Neural crest cell (in vitro differentiated cells): Measurements from ENCODE around the gene KCNMA1. TPM values are rescaled to one million over a fixed set of nuclear protein-coding genes. Genes with fewer than 3 reads are reported as not detected.

Source experiments
- DNase-seq: peaks from one replicate; pipeline ENCODE4 v3.0.0; 2021; ENCODE audit warnings: low read depth, mixed read lengths, low spot score
- H3K27ac Mint-ChIP-seq: one replicate; pipeline ENCODE4 v1.8.0; 2021; ENCODE audit warnings: mild to moderate bottlenecking, mixed read lengths; ENCODE audit not compliant: unreplicated experiment
- H3K27me3 Mint-ChIP-seq: 2 replicates; pipeline ENCODE4 v1.8.0; 2021; ENCODE audit warnings: low read depth, mild to moderate bottlenecking, mixed read lengths
- H3K36me3 Mint-ChIP-seq: 2 replicates; pipeline ENCODE4 v1.8.0; 2021; ENCODE audit warnings: low read depth, mild to moderate bottlenecking, mixed read lengths
- H3K4me1 Mint-ChIP-seq: 2 replicates; pipeline ENCODE4 v1.8.0; 2021; ENCODE audit warnings: mixed read lengths
- H3K4me3 Mint-ChIP-seq: one replicate; pipeline ENCODE4 v1.8.0; 2021; ENCODE audit warnings: mild to moderate bottlenecking, mixed read lengths
- H3K9me3 Mint-ChIP-seq: 2 replicates; pipeline ENCODE4 v1.8.0; 2021; ENCODE audit warnings: mixed read lengths
- total RNA-seq: library from RNA; stranded (reverse); gene quantifications from 2 replicates; pipeline ENCODE4 v1.2.1, GENCODE V29; 2021
- TF ChIP-seq, protein P1 (sequence below): fragments of 200-600 bp; sonication (generic); conservative IDR thresholded peaks from 2 replicates; pipeline ENCODE4 v1.5.0; 2021; ENCODE audit warnings: antibody characterized with exemption, mild to moderate bottlenecking

Gene KCNMA1
- total RNA-seq, 1 donor from 2014 or later = 1.7 TPM

DNA sequence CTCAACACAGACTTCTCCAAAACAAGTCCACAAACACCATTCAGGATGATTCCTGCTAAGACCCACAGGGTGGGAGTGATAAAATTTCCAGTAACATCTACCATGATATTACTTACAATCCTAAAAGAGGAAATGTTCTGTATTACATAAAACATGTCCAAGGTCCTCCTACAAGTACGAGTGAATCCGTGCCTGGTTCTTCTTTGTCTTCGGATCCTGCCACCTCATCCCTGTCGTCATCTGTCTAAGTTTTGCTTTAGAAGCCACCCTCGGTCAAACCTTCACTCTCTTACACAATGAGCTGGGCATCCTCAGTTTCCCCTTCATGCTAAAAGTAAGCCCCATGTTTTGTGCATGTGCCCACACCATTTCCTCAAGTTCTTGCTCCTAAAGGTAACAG, 279.0 kb downstream of the KCNMA1 start:
- Mint-ChIP-seq H3K27ac (peak overlapping the region; percentile 87), H3K36me3 (no peaks in the 10 kb centered on the region), H3K27me3 (peaks cover 10% of the 10 kb centered on the region), H3K4me1 (peaks cover 4% of the 10 kb centered on the region), H3K4me3 (no peak overlapping the region), H3K9me3 (no peaks in the 10 kb centered on the region)
- no peak for DNase-seq
- TF ChIP-seq, protein P1, sequence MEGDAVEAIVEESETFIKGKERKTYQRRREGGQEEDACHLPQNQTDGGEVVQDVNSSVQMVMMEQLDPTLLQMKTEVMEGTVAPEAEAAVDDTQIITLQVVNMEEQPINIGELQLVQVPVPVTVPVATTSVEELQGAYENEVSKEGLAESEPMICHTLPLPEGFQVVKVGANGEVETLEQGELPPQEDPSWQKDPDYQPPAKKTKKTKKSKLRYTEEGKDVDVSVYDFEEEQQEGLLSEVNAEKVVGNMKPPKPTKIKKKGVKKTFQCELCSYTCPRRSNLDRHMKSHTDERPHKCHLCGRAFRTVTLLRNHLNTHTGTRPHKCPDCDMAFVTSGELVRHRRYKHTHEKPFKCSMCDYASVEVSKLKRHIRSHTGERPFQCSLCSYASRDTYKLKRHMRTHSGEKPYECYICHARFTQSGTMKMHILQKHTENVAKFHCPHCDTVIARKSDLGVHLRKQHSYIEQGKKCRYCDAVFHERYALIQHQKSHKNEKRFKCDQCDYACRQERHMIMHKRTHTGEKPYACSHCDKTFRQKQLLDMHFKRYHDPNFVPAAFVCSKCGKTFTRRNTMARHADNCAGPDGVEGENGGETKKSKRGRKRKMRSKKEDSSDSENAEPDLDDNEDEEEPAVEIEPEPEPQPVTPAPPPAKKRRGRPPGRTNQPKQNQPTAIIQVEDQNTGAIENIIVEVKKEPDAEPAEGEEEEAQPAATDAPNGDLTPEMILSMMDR = no peak

DNA sequence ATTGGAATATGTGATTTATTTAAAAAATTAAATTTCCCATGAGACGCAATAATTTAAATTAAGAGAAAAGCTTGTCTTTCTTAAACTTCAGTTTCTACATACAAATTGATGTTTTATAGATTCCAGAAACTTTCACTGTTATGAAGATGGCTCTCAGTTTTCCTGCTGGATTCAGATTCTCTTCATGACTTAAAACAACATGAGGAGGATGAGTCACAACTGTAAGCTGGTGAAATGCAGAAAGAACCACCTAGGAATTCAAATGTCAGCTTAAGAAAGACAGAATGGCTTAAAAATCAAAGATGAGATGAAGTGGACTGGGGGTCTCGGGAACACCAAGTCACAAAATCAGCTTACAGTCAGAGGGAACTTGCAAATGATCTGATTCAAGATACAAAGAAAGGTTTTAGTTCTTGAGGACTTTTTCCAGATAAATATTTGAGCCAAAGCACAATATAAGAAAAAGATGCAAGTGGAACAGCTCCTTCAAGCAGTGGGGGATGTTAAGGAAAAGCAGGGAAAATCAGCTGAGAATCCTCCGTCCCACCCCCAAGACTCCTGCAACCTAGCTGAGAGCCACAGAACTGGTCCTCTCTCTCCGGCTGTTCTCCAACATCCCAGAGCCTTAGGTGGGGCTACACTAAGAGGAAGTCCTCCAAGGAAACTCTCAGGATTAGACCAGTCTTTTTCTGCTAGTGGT, 279.8 kb downstream of the KCNMA1 start:
- Mint-ChIP-seq H3K4me1 (no peaks in the 10 kb centered on the region), H3K9me3 (no peaks in the 10 kb centered on the region)
- TF ChIP-seq, protein P1 = no peak

DNA sequence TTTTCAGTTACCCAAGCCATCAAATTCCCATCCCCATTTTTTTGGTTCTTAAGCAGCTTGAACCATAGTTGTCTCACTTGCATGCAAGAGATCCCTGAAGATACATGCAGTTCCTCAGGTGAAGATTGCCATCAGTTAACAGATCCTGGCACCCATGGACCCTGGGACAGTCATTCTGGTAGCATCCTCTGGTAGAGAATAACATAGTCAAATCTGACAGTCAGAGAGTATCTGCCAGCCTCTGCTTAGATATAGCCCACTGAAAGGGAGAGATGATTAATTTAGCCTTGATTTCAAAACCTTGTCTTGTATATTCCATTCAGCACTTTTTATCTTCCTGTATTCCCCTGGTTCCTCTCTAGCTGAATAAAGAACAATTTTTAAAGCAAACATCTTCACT, 280.4 kb downstream of the KCNMA1 start:
- TF ChIP-seq, protein P1 = no peak
- peaks cover 10% of the 10 kb centered on the region for H3K27me3 Mint-ChIP-seq

More for the DNA sequence above, 279.8 kb downstream of the KCNMA1 start:
- Mint-ChIP-seq H3K36me3 (no peaks in the 10 kb centered on the region), H3K4me3 (no peak overlapping the region), H3K27me3 (peaks cover 10% of the 10 kb centered on the region), H3K27ac (no peak overlapping the region)
- DNase-seq = no peak

DNA sequence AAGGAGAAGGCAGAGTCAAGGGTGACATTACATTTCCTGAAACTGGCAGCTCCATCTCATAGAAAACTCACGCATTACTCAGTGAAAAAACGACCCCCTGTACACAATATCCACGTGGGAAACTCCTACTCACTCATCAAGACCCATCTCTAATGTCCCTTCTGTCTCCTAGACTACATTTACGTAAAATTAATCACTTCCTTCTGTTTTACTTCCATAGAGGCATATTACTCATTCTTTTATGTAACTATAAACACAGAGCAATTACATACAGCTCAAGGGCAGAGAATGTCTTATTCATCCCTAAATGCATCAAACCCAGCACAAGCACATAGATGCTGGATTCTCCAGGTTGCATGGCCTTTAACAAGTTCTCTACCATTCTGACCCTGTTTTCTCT, 281.8 kb downstream of the KCNMA1 start:
- no peaks in the 10 kb centered on the region for H3K4me1 Mint-ChIP-seq
- no peak overlapping the region for H3K4me3 Mint-ChIP-seq
- DNase-seq = no peak
- no peaks in the 10 kb centered on the region for H3K9me3 Mint-ChIP-seq
- H3K36me3 Mint-ChIP-seq = no peaks in the 10 kb centered on the region
- H3K27me3 Mint-ChIP-seq = peaks cover 10% of the 10 kb centered on the region
- no peak overlapping the region for H3K27ac Mint-ChIP-seq
- TF ChIP-seq, protein P1 = no peak

More for the DNA sequence above, 280.4 kb downstream of the KCNMA1 start:
- Mint-ChIP-seq H3K4me1 (no peaks in the 10 kb centered on the region), H3K27ac (no peak overlapping the region), H3K9me3 (no peaks in the 10 kb centered on the region), H3K36me3 (no peaks in the 10 kb centered on the region), H3K4me3 (no peak overlapping the region)
- no peak for DNase-seq

DNA sequence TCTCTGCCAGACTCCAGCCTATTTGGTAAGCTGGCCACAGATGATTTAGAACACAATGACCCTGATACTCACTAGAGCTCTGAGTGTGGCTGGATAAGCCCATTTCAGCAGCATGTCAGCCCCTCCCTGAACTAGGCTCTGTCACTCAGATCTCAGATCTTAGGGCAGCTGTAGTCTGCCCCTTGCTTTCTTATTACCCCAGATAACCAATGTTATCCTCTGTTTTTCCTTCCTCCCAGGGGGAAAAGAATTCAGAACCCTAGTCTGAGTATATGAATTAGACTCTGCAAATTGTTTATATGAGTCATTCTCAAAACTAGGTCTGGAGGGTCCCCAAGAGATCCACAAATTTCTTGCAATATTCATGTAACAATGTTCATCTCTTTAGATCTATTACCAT, 286.2 kb downstream of the KCNMA1 start:
- no peaks in the 10 kb centered on the region for H3K36me3 Mint-ChIP-seq
- TF ChIP-seq, protein P1 = no peak
- no peak overlapping the region for H3K27ac Mint-ChIP-seq
- H3K4me1 Mint-ChIP-seq = no peaks in the 10 kb centered on the region
- no peak for DNase-seq
- no peaks in the 10 kb centered on the region for H3K9me3 Mint-ChIP-seq
- no peak overlapping the region for H3K4me3 Mint-ChIP-seq
- H3K27me3 Mint-ChIP-seq = no peaks in the 10 kb centered on the region
